RWPE2 (cell line): Measurements from ENCODE around the gene MICA.
"Not testable (repeated sequence)": the region's sequence is repeated elsewhere in the genome, so short reads cannot be mapped to it uniquely, and the experiment has no call there.

Experiments used
- ATAC-seq: fragments of 200-7000 bp; cut with Tn5 transposase; 3 replicates; pipeline ENCODE4 v1.9.1; 2021; ENCODE audit warnings: low read depth
- DNase-seq: peaks from one replicate; pipeline ENCODE4 v3.0.0-alpha.2; 2020; ENCODE audit warnings: low spot score
- H3K27ac ChIP-seq: fragments of 450-650 bp; 2 replicates; pipeline ENCODE4 v1.5.1; 2017; ENCODE audit warnings: mild to moderate bottlenecking; ENCODE audit not compliant: poor library complexity, severe bottlenecking
- H3K27me3 ChIP-seq: fragments of 250-450 bp; sonication (Bioruptor Pico); 2 replicates; pipeline ENCODE4 v1.5.1; 2021; ENCODE audit warnings: mild to moderate bottlenecking, moderate library complexity; ENCODE audit not compliant: insufficient read depth, poor library complexity, severe bottlenecking
- H3K36me3 ChIP-seq: fragments of 250-450 bp; sonication (Bioruptor Pico); 2 replicates; pipeline ENCODE4 v1.5.1; 2020; ENCODE audit warnings: low read depth, mild to moderate bottlenecking, moderate library complexity
- H3K4me1 ChIP-seq: fragments of 250-450 bp; sonication (Bioruptor Pico); 2 replicates; pipeline ENCODE4 v1.5.1; 2021; ENCODE audit warnings: mild to moderate bottlenecking, moderate library complexity; ENCODE audit not compliant: insufficient read depth, poor library complexity, severe bottlenecking
- H3K4me3 ChIP-seq: fragments of 250-450 bp; sonication (Bioruptor Pico); 2 replicates; pipeline ENCODE4 v1.5.1; 2021; ENCODE audit warnings: mild to moderate bottlenecking, moderate library complexity; ENCODE audit not compliant: severe bottlenecking
- H3K9me3 ChIP-seq: fragments of 250-450 bp; sonication (Bioruptor Pico); 2 replicates; pipeline ENCODE4 v1.5.1; 2021; ENCODE audit warnings: mild to moderate bottlenecking, moderate library complexity; ENCODE audit not compliant: severe bottlenecking
- TF ChIP-seq, protein P1 (sequence below): fragments of 450-650 bp; IDR thresholded peaks from one replicate; pipeline ENCODE4 v1.5.1; 2017; ENCODE audit warnings: mild to moderate bottlenecking, moderate library complexity; ENCODE audit not compliant: poor library complexity, severe bottlenecking

The MICA gene

DNA sequence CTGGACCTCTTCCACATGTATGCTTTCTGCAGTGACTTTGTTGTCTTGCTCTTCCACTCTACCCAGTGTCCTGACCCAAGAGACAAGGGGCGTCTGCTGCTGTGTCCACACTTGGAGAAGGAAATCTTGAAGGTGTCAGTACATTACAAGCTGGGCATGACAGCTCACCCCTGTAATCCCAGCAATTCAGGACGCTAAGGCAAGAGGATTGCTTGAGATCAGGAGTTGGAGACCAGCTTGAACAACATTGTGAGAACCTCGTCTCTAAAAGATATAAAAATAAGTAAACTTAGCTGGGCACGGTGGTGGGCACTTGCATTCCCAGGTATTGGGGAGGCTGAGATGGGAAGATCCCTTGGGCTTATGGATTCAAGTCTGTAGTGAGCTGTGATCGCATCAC is 40.6 kb upstream of the MICA start:
- peaks cover 7% of the 10 kb centered on the region for H3K27me3 ChIP-seq
- TF ChIP-seq, protein P1, sequence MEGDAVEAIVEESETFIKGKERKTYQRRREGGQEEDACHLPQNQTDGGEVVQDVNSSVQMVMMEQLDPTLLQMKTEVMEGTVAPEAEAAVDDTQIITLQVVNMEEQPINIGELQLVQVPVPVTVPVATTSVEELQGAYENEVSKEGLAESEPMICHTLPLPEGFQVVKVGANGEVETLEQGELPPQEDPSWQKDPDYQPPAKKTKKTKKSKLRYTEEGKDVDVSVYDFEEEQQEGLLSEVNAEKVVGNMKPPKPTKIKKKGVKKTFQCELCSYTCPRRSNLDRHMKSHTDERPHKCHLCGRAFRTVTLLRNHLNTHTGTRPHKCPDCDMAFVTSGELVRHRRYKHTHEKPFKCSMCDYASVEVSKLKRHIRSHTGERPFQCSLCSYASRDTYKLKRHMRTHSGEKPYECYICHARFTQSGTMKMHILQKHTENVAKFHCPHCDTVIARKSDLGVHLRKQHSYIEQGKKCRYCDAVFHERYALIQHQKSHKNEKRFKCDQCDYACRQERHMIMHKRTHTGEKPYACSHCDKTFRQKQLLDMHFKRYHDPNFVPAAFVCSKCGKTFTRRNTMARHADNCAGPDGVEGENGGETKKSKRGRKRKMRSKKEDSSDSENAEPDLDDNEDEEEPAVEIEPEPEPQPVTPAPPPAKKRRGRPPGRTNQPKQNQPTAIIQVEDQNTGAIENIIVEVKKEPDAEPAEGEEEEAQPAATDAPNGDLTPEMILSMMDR = no peak
- H3K4me3 ChIP-seq = no peak overlapping the region
- no peak for DNase-seq
- no peak overlapping the region for H3K27ac ChIP-seq
- ATAC-seq = no peak
- H3K36me3 ChIP-seq = no peaks in the 10 kb centered on the region
- no peaks in the 10 kb centered on the region for H3K9me3 ChIP-seq
- no peaks in the 10 kb centered on the region for H3K4me1 ChIP-seq

DNA sequence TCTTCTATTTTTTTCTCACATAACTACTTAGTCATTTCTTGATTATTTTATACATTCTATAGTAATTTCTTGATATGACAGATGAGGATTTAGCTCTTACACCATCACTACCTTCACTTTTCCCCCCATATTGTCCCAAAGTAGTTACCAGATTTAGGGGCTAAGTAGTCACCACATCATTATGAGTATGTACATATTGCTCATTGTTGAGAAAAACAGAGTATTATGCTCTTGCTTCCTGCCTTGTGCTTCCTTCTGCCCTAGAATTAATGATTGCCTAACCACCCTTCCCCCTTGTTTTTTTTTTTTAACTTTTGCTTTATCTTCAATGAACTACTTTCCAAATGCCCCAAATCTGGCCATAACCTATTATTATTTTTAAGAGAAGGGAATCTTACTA is 39.6 kb upstream of the MICA start:
- no peak for ATAC-seq
- H3K9me3 ChIP-seq = no peaks in the 10 kb centered on the region
- no peak for DNase-seq
- H3K27ac ChIP-seq = no peak overlapping the region
- H3K27me3 ChIP-seq = peaks cover 7% of the 10 kb centered on the region
- no peaks in the 10 kb centered on the region for H3K36me3 ChIP-seq
- H3K4me3 ChIP-seq = no peak overlapping the region
- no peaks in the 10 kb centered on the region for H3K4me1 ChIP-seq
- TF ChIP-seq, protein P1 = no peak

DNA sequence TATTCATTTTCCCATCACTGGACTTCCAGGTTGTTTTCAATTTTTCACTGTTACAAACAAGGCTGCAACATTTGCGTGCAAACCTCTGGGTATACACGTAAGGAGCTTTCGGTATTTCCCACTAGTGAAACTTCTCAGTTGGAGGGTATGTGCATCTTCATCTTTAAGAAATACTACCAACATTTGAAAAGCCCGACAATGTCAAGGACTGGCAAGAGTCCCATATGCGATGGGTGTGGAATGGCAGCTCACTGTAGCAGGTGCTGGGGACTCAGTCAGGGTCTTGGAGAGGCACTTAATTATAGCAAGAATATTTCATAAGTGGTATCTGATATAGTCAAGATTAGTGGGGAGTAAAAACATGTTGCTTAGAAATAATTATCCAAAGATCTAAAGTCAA is 37.5 kb upstream of the MICA start:
- Histone ChIP-seq H3K36me3 (no peaks in the 10 kb centered on the region), H3K4me1 (no peaks in the 10 kb centered on the region), H3K4me3 (no peak overlapping the region), H3K27ac (no peak overlapping the region), H3K9me3 (no peaks in the 10 kb centered on the region), H3K27me3 (peaks cover 14% of the 10 kb centered on the region)
- ATAC-seq (no peak), DNase-seq (no peak)
- TF ChIP-seq, protein P1 = no peak

DNA sequence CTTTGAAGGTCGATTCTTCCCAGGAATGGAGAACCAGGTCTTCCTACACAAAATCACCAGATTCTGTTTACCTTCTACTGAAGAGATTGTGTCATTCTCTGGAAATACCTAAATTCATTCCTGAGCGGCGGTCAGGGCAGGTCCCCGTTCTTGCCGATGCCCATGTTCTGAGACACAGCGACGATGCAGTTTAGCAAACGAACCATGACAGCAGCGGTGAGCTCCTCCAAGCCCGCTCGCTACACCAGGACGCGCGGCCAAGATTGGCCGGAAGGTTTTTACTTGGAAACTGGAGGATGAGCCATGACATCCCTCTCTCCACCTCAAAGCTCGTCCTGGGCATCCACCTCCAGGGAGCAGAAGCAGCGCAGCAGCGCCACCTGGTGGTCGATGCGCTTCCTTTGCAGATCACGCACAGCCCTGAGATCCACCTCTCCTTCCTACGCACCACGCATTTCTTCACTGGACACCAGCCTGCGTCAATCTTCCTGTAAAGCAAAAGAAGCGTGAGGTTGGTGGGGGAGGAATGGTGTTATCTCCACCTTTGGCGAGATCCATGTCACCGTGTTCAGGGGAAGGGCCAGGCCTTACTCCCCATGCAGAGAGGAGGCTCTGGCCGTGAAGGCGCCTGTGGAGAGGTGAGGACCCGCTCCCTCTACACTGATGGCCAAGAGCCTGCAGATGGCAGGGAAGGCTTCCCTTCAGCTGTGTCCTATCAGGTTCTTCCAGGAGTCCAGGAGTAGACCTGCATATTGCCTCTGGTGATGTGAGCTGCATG is 36.5 kb upstream of the MICA start:
- TF ChIP-seq, protein P1 = peak; percentile 94
- H3K4me3 ChIP-seq = no peak overlapping the region
- no peaks in the 10 kb centered on the region for H3K36me3 ChIP-seq
- no peaks in the 10 kb centered on the region for H3K4me1 ChIP-seq
- H3K27me3 ChIP-seq = peaks cover 14% of the 10 kb centered on the region
- no peak overlapping the region for H3K27ac ChIP-seq
- DNase-seq (peak; percentile 77), ATAC-seq (peak; percentile 100)
- H3K9me3 ChIP-seq = no peaks in the 10 kb centered on the region

DNA sequence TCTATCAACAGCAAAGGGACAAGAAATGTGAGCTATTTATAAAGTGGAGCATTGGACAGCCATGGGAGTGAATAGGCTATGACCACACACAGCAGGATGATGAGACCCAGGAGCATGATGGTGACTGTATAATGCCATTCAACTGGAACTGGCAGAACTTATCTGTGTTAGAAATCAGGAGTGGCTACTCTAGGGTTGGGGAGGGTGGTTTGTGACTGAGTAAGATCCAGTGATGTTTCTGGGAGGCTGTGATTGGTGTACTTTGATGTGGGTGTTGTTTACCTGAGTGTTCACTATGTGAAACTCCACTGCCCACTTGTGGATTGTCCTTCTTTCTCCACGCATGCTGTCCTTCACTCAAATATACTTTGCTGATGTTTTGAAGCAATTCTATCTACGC is 34.9 kb upstream of the MICA start:
- Histone ChIP-seq H3K27ac (no peak overlapping the region), H3K9me3 (no peaks in the 10 kb centered on the region), H3K27me3 (peaks cover 14% of the 10 kb centered on the region), H3K4me3 (no peak overlapping the region), H3K36me3 (no peaks in the 10 kb centered on the region), H3K4me1 (no peaks in the 10 kb centered on the region)
- DNase-seq (no peak), ATAC-seq (no peak)
- TF ChIP-seq, protein P1 = no peak

DNA sequence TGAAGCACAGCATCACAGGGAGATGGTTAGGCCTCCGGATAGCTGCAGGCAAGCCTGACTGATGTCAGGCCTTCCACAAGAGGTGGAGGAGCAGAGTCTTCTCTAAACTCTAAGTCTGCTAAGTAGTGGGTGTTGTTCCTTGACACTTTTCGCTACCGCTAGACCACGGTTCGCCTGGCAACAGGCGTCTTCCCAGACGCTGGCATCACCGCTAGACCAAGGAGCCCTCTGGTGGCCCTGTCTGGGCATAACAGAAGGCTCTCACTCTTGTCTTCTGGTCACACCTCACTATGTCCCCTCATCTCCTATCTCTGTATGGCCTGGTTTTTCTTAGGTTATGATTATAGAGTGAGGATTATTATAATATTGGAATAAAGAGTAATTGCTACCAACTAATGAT is 29.3 kb upstream of the MICA start:
- not testable (repeated sequence) for DNase-seq, ATAC-seq, H3K9me3 ChIP-seq, H3K36me3 ChIP-seq, H3K27me3 ChIP-seq, H3K4me1 ChIP-seq, H3K4me3 ChIP-seq, H3K27ac ChIP-seq
